ENCODE results near the gene RNF150. TPM values are rescaled to one million over a fixed set of nuclear protein-coding genes. Genes with fewer than 3 reads are reported as not detected.

RNF150 gene
- total RNA-seq, 3 donors from 2014 or later: 2.5 to 88.8 (median 3.1) TPM

DNA sequence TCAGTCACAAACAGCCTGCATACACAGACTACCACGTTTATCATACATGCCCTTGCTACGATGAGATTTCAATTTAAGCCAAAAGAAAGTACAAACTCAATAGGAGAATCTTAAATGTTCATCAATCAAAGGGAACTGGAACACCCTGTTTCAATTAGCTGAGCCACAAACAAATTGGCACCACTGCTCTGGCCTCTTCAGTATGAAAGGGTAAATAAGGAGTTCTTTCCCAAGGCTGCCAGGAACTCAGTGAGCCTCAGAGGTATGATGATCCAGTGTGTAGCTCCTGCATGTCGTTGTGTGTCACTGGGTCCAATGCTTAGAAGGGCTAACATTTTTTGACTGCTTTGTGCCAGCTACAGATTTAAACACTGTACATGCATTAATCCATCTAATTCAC, 5.4 kb downstream of the RNF150 start:
- H3K4me1 ChIP-seq (ENCODE audit: low read depth): no peaks in the 10 kb centered on the region
- TF ChIP-seq, protein P1, sequence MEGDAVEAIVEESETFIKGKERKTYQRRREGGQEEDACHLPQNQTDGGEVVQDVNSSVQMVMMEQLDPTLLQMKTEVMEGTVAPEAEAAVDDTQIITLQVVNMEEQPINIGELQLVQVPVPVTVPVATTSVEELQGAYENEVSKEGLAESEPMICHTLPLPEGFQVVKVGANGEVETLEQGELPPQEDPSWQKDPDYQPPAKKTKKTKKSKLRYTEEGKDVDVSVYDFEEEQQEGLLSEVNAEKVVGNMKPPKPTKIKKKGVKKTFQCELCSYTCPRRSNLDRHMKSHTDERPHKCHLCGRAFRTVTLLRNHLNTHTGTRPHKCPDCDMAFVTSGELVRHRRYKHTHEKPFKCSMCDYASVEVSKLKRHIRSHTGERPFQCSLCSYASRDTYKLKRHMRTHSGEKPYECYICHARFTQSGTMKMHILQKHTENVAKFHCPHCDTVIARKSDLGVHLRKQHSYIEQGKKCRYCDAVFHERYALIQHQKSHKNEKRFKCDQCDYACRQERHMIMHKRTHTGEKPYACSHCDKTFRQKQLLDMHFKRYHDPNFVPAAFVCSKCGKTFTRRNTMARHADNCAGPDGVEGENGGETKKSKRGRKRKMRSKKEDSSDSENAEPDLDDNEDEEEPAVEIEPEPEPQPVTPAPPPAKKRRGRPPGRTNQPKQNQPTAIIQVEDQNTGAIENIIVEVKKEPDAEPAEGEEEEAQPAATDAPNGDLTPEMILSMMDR (IDR thresholded peaks at IDR 0.05): no peak
- H3K9me3 ChIP-seq: no peaks in the 10 kb centered on the region
- H3K36me3 ChIP-seq (ENCODE audit: low read depth): no peaks in the 10 kb centered on the region
- no peak for DNase-seq
- no peak for ATAC-seq
- intact Hi-C loops (cut with DNase I, micrococcal nuclease): no loop called here
- no peak overlapping the region for H3K4me3 ChIP-seq

DNA sequence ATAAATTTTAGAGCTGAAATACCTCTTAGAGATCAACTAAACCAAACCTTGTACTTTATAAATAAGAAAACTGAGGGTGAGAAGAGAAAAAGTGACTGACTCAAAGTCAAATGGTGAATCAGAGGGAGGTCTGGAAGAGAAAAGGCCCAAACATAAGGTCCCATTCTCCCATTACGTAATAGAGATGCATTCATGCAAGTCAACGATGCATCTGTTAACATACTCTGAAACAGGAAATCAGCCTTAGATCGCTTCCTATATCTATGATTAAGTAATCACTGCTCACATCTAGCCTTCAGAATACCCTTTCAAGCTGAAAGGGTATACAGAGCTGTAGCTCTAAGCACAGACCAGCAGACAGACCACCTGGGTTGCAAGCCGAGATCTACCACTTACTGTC, 6.5 kb downstream of the RNF150 start:
- Histone ChIP-seq H3K9me3 (no peaks in the 10 kb centered on the region), H3K4me3 (no peak overlapping the region), H3K36me3 (ENCODE audit: low read depth) (no peaks in the 10 kb centered on the region), H3K4me1 (ENCODE audit: low read depth) (no peaks in the 10 kb centered on the region)
- TF ChIP-seq, protein P1 (IDR thresholded peaks at IDR 0.05): no peak
- intact Hi-C loops (cut with DNase I, micrococcal nuclease): no loop called here
- no peak for ATAC-seq
- no peak for DNase-seq

DNA sequence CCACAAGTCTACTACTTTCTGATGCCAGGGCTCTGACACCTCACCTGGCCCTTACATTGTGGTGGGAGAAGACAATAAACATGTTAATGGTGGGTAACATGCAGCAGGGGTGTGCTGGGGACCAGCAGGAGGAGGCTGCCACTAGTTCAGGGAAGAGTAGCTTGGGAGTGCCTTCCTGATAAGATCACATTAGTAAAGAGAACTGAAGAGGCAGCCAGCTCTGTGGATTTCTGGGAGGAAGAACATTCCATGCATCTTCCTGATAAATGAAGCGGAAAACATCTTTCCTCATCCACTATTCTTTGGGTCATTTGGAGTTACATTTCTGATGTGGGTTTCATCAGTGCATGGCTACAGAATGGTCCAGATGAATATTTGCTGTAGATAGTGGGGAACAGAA, 9.0 kb downstream of the RNF150 start:
- intact Hi-C loops (cut with DNase I, micrococcal nuclease): no loop called here

DNA sequence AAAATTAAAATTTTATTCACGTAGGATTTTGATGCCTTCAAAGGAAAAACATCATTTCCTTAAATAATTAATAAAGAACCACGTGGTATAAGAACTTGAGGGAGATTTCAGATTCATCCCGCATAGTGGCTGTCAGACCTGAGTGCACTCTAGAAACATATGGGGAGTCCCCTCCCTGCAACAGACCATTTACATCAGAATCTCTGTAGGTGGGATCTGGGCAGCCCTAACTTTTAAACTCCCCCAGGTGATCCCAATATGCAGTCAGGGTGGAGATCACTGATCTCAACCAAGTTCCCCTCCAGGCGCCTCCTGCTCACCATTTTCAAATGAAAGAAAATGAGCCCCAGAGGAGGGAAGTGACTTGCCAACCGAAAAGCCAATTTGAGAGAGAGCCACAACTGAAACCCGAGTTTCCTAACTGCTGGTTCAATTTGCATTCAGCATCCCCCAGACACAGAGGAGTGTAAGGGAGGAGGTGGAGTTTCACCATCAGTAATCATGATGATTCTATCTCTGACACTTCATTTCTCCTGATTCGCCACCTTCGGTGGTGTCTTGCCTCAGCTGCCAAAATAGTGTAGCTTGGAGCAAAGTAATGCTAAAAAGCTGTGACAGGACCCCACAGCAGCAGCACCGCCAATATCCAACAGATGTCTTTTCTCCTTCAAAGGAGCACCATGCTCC, 11.4 kb downstream of the RNF150 start:
- DNase-seq: no peak
- no peak overlapping the region for H3K4me3 ChIP-seq
- TF ChIP-seq, protein P1 (IDR thresholded peaks at IDR 0.05): no peak
- ATAC-seq: no peak
- H3K4me1 ChIP-seq (ENCODE audit: low read depth): no peaks in the 10 kb centered on the region
- no peaks in the 10 kb centered on the region for H3K36me3 ChIP-seq (ENCODE audit: low read depth)
- intact Hi-C loops (cut with DNase I, micrococcal nuclease): no loop called here
- no peaks in the 10 kb centered on the region for H3K9me3 ChIP-seq

More for the DNA sequence above, 9.0 kb downstream of the RNF150 start:
- Histone ChIP-seq H3K4me3 (no peak overlapping the region), H3K4me1 (ENCODE audit: low read depth) (no peaks in the 10 kb centered on the region), H3K9me3 (no peaks in the 10 kb centered on the region), H3K36me3 (ENCODE audit: low read depth) (no peaks in the 10 kb centered on the region)
- no peak for ATAC-seq
- DNase-seq: no peak
- TF ChIP-seq, protein P1 (IDR thresholded peaks at IDR 0.05): no peak

DNA sequence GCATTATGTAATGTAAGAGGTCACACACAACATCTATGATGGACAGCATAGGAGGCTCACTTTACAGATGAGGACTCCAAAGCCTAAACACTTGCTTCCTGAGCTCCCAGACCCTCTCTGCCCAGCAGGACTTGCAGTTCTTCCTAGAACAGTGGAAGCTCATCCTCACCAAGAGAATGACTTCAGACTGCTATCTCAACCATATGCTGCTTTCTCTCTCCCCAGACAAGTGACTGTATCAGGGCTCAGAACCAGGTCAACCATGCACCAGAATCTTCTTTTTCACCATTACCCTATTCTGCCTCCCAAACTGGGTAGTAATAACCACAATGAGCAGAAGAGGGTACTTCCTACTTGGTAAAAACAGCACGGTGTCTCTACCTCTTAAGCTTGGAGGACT, 12.2 kb downstream of the RNF150 start:
- ATAC-seq (no peak), DNase-seq (no peak)
- Histone ChIP-seq H3K36me3 (ENCODE audit: low read depth) (no peaks in the 10 kb centered on the region), H3K4me3 (no peak overlapping the region), H3K9me3 (no peaks in the 10 kb centered on the region), H3K4me1 (ENCODE audit: low read depth) (no peaks in the 10 kb centered on the region)
- TF ChIP-seq, protein P1 (IDR thresholded peaks at IDR 0.05): no peak
- intact Hi-C loops (cut with DNase I, micrococcal nuclease): no loop called here

All from mucosa of descending colon (tissue), 3 donors.